ENCODE results near the gene ZNF641.

ZNF641 gene

DNA sequence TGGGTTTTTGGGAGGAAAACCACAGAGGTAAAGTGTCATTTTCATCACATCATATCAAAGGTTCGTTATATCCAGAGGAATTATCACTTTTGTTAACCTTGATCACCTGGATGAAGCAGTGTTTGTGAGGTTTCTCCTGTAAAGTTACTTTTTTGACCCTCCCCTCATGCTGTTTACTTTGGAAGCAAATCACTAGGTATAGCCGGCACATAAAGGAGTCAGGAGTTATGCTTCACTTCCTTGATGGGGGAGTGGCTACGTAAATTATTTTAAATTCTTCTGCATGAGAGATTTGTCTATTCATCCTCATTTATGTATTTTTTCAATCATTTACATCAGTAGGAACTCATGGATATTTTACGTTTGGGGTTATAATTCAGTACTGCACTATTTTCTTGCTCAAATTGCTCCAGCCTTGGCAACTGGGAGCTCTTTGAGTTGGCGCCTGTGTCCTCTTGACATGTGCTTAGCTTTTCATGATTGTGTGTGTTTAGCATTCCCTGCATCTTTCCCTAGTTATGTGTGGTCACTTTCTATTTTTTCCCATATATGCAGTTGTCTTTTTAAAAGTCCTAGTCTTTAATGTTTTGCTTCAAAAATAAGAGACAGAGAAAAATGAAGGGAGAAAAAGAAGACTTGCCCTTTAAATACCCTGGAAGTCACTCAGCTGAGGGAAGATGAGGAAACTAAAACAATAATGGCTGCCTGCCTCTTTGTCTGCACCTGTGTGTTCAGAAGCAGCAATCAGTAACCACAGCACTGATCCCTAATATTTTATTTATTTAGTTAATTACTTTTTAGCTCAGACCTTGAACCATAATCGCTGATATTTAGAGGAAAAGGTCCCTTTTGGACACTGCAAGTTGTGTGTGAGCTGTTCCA, 62.1 kb downstream of the ZNF641 start:
- no peak for TF ChIP-seq CTCF (IDR thresholded peaks at IDR 0.05)
- Mint-ChIP-seq H3K27ac (no peak overlapping the region), H3K27me3 (ENCODE audit: low read depth, poor library complexity) (peaks cover 21% of the 10 kb centered on the region), H3K4me1 (peaks cover 9% of the 10 kb centered on the region), H3K36me3 (ENCODE audit: low read depth) (no peaks in the 10 kb centered on the region), H3K9me3 (peaks cover 3% of the 10 kb centered on the region), H3K4me3 (no peak overlapping the region)
- DNase-seq = no peak
